ENCODE data around the gene NUB1.
A peak's percentile ranks its signal among the peaks of the same experiment; 100 is the strongest.
"Not testable (repeated sequence)": the region's sequence is repeated elsewhere in the genome, so short reads cannot be mapped to it uniquely, and the experiment has no call there.

The NUB1 gene

DNA sequence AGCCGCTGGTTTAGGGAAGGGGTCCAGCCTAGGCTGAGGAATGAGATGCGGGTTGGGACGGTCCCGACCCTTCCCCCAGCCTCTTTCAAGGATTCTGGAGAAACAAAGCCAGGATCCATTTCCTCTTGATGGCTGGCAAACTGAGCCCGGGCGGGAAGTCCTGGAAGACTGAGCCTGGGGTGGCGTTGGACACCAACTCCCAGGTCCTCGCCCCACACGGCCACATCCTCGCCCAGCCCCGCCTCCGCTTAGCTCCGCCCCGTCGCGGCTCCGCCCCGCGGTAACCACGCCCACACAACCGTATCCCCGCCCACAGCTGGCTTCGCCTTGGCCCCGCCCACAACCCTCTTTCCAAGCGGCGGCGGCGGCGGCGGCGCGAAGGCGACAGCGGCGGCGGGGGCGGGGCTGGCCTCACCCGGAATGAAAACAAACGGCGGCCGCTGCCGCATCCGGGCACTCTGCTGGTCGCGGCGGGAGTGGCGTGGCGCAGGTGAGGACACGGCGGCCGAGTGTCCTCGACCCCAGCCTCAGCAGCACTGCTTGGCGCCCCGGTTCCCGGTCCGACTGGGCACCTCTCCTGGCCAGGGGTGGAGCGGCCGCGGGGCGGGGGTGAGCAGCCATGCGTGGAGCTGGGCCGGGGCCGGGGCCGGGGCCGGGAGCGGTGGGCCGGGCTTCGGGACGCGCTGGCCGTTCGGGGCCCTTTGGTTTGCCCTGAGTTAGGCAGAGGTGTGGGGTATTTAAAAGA is at the start of gene NUB1:
TSS of gene NUB1 (plus strand) at position 456 of the 745 bp plus-strand sequence. CDS start 3,538 bp downstream, outside the sequence.
- DNase-seq, result peak; percentile 80

DNA sequence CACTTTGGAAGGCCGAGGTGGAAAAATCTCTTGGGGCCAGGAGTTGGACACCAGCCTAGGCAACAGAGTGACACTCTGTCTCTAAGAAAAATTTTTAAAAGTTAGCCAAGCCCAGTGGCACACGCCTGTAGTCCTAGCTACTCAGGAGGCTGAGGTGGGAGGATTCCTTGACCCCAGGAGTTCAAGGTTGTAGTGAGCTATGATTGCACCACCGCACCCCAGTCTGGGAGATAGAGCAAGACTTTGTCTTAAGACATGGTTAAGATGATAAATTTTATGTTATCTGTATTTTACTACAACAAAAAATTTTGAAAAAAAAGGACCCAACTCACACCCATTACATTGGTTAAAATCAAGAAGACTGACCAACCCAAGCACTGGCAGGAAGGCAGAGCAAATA is 48.8 kb upstream of the NUB1 start:
- DNase-seq, result no peak

DNA sequence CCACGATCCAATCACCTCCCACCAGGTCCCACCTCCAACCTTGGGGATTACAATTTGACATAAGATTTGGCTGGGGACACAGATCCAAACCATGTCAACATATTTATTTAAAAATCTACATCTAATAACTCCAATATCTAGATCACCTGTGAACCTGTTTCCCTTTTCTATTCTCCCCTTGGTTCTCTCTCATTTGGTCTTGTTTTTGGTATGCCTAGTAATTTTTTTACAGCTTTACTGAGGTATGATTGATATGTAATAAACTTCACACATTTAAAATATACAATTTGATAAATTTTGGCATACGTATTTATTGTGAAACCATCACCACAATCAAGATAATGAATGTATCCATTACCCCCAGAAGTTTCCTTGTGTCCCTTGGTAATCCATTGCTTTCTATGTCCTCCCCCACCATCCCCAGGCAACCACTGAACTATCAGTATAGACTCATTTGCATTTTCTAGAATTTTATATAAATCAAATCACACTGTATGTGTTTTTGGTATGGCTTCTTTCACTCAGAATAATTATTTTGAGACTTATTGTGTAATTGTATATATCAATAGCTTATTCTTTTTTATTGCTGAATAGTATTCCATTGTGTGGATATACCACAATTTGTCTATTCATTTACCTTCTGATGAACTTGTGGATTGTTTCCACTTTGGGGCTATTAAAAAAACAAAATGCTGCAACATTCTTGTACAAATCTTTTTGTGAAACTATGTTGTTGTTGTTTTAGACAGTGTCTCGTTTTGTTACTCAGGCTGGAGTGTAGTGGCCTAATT is 45.2 kb upstream of the NUB1 start:
- no peak for DNase-seq

DNA sequence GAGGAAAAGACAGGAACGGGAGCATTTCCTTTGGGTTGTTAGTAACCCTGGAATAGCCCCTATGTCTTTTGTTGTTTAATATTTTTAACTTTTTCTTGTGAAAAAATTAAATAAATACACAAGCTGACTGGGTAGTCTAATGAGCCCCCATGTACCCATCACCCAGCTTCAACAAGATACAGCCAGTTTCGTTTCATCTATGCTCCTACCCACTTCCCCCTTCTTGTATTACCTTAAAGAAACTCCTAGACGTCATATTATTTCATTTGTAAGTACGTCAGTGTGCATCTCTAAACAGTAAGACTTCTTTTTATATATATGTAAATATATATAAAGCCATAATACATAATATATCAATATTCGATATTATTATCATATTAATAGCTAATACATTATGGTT is 42.8 kb upstream of the NUB1 start:
- no peak for DNase-seq

DNA sequence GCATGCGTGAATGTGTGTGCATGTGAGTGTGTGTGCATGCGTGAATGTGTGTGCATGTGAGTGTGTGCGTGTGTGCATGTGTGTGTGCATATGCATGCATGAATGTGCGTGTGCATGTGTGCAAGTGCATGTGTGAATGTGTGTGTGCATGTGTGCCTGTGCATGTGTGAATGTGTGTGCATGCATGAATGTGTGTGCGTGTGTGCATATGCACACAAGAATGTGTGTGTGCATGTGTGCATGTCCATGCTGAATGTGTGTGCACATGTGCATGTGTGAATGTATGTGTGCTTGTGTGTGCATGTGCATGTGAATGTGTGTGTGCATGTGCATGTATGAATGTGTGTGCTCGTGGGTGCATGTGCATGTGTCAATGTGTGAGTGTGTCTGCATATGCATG is 42.1 kb upstream of the NUB1 start:
- DNase-seq, result no peak

GRCh38 chr7:151299940-151300645 is 41.5 kb upstream of the NUB1 start:
- DNase-seq, result no peak

DNA sequence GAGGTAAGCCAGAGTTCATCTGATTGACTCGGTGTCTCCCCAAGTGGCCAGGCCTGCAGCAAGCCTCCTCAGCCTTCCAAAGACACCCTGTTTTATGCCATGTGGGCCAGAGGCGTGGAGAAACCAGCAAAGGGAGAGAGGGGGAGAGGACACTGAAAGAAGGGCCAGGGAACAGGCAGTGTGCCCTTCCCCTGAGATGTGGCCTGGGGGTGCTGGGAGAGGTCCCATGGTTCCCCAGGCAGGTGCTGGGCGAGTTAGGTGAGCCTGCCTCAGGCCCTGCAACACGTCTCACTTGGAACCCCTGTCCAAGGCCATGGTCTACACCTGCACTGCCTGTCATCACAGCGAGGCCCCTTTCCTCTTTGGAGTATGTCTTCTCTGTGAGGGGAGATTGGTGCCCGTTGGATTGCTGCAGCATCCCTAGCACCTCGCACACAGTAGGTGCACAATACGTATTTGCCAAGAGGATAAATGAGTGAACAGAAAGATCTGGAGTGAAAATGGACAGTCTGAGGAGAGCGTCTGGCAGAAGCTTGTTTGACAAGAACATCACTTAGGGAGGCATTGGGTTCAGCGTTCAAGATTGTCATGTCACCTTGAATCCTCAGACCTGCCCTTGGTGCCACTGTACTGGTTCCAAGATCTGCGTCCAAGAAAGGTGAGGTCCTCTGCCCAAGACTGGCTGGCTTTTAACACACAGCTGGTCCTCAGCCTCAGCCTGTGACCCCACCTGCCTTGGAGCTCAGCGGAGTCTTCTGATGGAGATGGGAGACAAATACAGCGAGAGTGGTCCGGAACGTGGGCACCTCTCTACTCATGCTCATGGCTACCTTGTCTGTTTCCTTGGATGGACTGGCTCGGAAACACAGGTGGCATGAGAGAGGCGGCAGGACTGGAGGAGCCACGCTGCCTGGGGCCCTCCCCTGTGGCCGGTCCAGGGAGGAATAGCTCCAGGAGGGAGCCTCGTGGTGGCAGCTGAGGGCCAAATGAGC is 39.8 kb upstream of the NUB1 start:
- DNase-seq, result no peak

DNA sequence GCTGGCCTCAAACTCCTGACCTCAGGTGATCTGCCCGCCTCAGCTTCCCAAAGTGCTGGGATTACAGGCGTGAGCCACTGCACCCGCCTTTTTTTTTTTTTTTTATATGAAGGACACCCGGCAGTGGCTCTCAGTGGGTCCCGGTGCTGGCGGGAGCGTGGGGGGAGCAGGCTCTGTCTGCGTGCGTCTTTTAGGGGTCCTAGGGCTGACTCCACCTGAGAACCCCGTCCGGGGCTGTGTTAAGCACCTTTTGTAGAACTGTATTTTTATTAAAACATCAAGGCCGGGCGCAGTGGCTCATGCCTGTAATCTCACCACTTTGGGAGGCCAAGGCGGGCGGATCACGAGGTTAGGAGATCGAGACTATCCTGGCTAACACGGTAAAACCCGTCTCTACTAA is 37.4 kb upstream of the NUB1 start:
- DNase-seq, result not testable (repeated sequence)

DNA sequence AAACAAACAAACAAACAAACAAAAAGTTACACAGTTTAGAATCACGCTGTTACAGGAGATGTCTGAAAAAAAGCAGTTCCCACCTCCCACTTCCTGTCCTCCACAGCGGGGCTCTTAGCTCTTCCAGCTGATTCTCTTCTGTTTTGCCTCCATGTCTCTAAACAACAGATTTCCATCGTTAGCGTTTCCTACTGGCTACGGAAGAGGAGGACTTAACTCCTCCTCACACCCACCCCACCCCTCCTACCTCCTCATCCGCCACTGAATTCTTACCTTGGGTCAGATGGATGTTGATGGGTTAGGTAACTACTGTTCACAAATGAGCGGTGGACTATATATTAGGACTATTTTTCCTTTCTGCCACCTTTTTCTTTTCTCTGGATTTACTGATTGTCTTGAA is 36.8 kb upstream of the NUB1 start:
- DNase-seq, result no peak

GRCh38 chr7:151306374-151306773 is 35.2 kb upstream of the NUB1 start:
- DNase-seq, result no peak

DNA sequence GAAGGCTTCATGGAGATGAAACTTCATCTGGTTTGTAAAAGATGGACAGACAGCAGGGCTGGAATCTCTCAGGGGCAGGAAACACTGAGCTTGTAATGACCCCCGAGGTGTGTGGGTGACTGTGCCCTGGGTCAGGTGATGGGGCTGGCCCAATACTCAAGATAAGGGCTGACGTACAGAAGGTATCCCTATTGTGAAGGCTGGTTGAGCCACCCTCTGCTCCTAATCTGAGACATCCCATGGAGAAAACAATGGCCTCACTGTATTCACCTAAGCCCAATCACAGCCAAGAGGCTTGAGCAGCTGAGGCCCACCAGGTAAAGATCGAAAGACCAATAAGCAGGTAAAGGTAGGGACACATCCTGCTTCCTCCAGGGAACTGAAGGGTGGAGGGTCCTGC is 34.8 kb upstream of the NUB1 start:
- no peak for DNase-seq

DNA sequence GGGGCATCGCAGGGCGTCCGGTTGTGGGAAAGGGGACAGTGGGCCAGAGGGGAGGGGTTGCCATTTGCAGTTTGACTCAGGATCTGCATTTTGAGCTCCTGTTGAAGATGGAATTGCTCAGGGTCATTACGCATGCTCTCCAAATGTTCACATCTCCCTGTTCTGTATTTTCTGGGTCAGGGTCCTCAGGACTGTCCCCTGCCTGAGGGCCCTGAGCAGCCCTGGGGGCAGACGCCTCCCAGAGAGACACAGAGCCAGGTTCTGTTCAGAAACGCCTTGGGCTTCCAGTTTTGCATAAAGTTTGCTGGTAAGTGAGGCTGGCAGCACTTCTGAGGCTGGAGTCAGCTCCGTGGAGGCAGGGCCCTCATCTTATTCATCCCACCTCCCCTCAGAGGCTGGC is 34.1 kb upstream of the NUB1 start:
- DNase-seq, result no peak

- no peak for DNase-seq
Measured at GRCh38 chr7:151308256-151308655, 33.4 kb upstream of the NUB1 start.

DNA sequence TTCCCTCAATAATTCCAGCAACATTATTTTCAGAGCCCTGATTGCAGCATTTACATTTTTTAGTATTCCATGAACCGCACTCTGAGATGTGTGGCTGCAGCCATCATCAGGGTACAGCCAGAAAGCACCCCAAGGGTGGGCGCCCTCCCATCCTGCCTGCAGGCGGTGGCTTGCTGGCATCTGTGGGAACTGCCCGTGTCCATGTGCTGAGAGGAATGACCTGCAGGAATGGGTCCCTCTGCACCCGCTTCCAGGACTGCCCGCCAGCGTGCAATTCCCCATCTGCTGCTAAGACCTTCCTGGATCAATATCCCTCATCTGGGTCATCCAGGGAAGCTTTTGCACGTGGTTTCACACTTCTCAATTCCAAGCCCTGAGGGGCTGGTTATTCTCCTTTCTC is 32.8 kb upstream of the NUB1 start:
- no peak for DNase-seq

- no peak for DNase-seq
Measured at GRCh38 chr7:151309311-151309710, 32.3 kb upstream of the NUB1 start.

DNA sequence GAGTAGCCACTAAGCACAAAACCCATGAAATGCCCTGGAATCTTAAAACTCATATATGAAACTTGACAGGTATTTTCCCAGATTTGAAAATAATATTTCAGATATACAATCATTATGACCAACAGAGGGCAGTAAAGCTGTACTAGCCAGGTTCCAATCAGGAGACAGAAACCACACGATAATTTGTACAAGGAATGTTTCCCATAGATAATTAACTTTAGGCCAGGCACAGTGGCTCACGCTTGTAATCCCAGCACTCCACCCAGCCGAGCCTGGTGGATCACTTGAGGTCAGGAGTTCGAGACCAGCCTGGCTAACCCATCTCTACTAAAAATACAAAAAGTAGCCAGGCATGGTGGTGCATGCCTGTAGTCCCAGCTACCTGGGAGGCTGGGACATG is 31.0 kb upstream of the NUB1 start:
- DNase-seq, result no peak

- no peak for DNase-seq
Measured at GRCh38 chr7:151311294-151311864, 30.2 kb upstream of the NUB1 start.

DNA sequence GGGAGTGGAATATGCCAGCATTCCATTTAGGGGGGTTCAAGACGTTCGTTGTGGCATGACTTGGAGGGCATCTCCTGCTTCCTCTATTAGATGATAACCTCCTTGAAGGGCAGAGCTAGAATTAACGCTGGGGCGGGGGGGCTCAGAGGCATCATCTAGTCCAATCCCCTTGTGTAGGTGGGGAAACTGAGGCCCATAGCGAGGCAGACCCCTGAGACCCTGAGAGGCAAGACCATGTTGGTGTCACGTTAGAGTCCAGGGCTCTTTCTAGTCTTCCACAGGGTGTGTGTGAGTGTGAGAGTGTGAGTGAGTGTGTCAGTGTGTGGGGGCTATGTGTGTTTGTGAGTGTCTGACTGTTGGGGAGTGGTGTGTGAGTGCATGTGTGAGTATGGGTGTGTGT is 29.3 kb upstream of the NUB1 start:
- no peak for DNase-seq

GRCh38 chr7:151312831-151313809 is 28.5 kb upstream of the NUB1 start:
- DNase-seq, result no peak

GRCh38 chr7:151313857-151314256 is 27.8 kb upstream of the NUB1 start:
- no peak for DNase-seq

GRCh38 chr7:151314401-151314800 is 27.2 kb upstream of the NUB1 start:
- DNase-seq, result no peak
